H1 (cell line): ENCODE data around the gene PSMC3IP. TPM values are rescaled to one million over a fixed set of nuclear protein-coding genes. Genes with fewer than 3 reads are reported as not detected.

Source experiments
- CBX8 ChIP-seq: fragments of 300-800, 300-1000 bp; sonication (generic); IDR thresholded peaks from 2 replicates; pipeline ENCODE4 v1.7.1; 2016; ENCODE audit warnings: low read depth, low read length, borderline replicate concordance
- CHD2 ChIP-seq: IDR thresholded peaks from 2 replicates; pipeline ENCODE4 v1.6.1; 2012; ENCODE audit warnings: low read length, improper control_type of control experiment
- CHD7 ChIP-seq: fragments of 300-600 bp; sonication (generic); IDR thresholded peaks from 2 replicates; pipeline ENCODE4 v1.7.1; 2012; ENCODE audit warnings: low read length, moderate library complexity, mild to moderate bottlenecking, inconsistent platforms; ENCODE audit not compliant: insufficient replicate concordance
- CTCF ChIP-seq, 3 experiments: IDR thresholded peaks; 1 replicate in 2 of 3; 2 replicates in 1 of 3; pipeline versions ENCODE4 v1.5.1 to v1.6.1; 2011; ENCODE audit warnings: low read length in 3 of 3, mild to moderate bottlenecking in 3 of 3, inconsistent platforms in 2 of 3, low read depth in 1 of 3, moderate library complexity in 1 of 3; ENCODE audit not compliant: insufficient read depth in 1 of 3; ENCODE audit errors: control extremely low read depth in 1 of 3
- JUN ChIP-seq: IDR thresholded peaks from 2 replicates; pipeline ENCODE4 v1.6.1; 2011; ENCODE audit warnings: low read depth, mild to moderate bottlenecking, improper control_type of control experiment, low read length
- KDM4A ChIP-seq: IDR thresholded peaks from one replicate; pipeline ENCODE4 v1.7.1; 2012; ENCODE audit warnings: low read depth, mild to moderate bottlenecking, moderate library complexity, low read length, inconsistent platforms; ENCODE audit not compliant: severe bottlenecking
- MAFK ChIP-seq: IDR thresholded peaks from 2 replicates; pipeline ENCODE4 v1.6.1; 2012; ENCODE audit warnings: low read depth, mild to moderate bottlenecking, improper control_type of control experiment, low read length
- SP2 ChIP-seq: IDR thresholded peaks from 2 replicates; pipeline ENCODE4 v1.6.1; 2012; ENCODE audit warnings: mild to moderate bottlenecking, low read length, inconsistent platforms
- SP4 ChIP-seq: IDR thresholded peaks from 2 replicates; pipeline ENCODE4 v1.6.1; 2012; ENCODE audit warnings: low read length, inconsistent platforms
- polyA plus RNA-seq, 7 experiments: library from polyadenylated mRNA; depleted of rRNA in 3 of 7; stranded (reverse) in 5 of 7; unstranded in 2 of 7; fragments of >200 nt in 5 of 7; fragments of 200-250 nt in 2 of 7; gene quantifications; 1 replicate in 5 of 7; 2 replicates in 1 of 7; 4 replicates in 1 of 7; pipeline versions ENCODE4 v1.2.1 to v1.2.3, GENCODE V29; 2011 to 2013; ENCODE audit warnings: missing spikeins in 2 of 7, mixed read lengths in 2 of 7
- total RNA-seq: library from RNA; stranded (reverse); fragmentation: NEBNext Ultra II Directional; extraction: Animal tissue kit (Norgen Biotek cat#: 25700); gene quantifications from 2 replicates; pipeline ENCODE4 v1.2.1, GENCODE V29; 2021

PSMC3IP gene
- total and polyA plus RNA-seq, 2 of the 8 experiments (the other 6 are each of a cell fraction or from before 2014, with no cell fraction given) = 11.5 to 21.9 TPM

GRCh38 chr17:42584880-42585279 lies 7.4 kb upstream of the PSMC3IP start (continued):
- TF ChIP-seq CHD7 (no peak), MAFK (no peak), SP2 (no peak), JUN (no peak), SP4 (no peak), CHD2 (no peak), CTCF (IDR thresholded peaks at IDR 0.05; ENCODE audit: control extremely low read depth in 1 of 3, insufficient read depth in 1 of 3, low read depth in 1 of 3, low read length in 3 of 3) (no peak), KDM4A (no peak), CBX8 (no peak)
